HK-2 (cell line): Measurements from ENCODE around the gene STAG1.
"Not testable (repeated sequence)": the region's sequence is repeated elsewhere in the genome, so short reads cannot be mapped to it uniquely, and the experiment has no call there.

Experiments
- DNase-seq: peaks from one replicate; pipeline ENCODE4 v3.0.0-alpha.2; 2018; ENCODE audit not compliant: unreplicated experiment

Gene STAG1

GRCh38 chr3:136409549-136409948, 342.6 kb downstream of the STAG1 start:
- DNase-seq = no peak

- no peak for DNase-seq
These were observed 348.1 kb downstream of the STAG1 start for GRCh38 chr3:136404056-136404455.

- DNase-seq = no peak
These were observed 355.3 kb downstream of the STAG1 start for GRCh38 chr3:136396916-136397315.

GRCh38 chr3:136390574-136390973, 361.6 kb downstream of the STAG1 start:
- DNase-seq = no peak

- no peak for DNase-seq
These were observed 365.1 kb downstream of the STAG1 start for GRCh38 chr3:136387031-136387430.

GRCh38 chr3:136385457-136385856, 366.7 kb downstream of the STAG1 start:
- DNase-seq = no peak

GRCh38 chr3:136381051-136381450, 371.1 kb downstream of the STAG1 start:
- DNase-seq = no peak

- no peak for DNase-seq
These were observed 371.6 kb downstream of the STAG1 start for GRCh38 chr3:136380530-136380929.

- no peak for DNase-seq
These were observed 374.2 kb downstream of the STAG1 start for GRCh38 chr3:136378011-136378410.

- no peak for DNase-seq
These were observed 374.7 kb downstream of the STAG1 start for GRCh38 chr3:136377508-136377907.

GRCh38 chr3:136375800-136376199, 376.4 kb downstream of the STAG1 start:
- DNase-seq = not testable (repeated sequence)

GRCh38 chr3:136366289-136366688, 385.9 kb downstream of the STAG1 start:
- DNase-seq = no peak

- no peak for DNase-seq
These were observed 398.7 kb downstream of the STAG1 start for GRCh38 chr3:136353461-136353860.

GRCh38 chr3:136351905-136352304, 400.3 kb downstream of the STAG1 start:
- DNase-seq = no peak

- no peak for DNase-seq
These were observed 400.8 kb downstream of the STAG1 start for GRCh38 chr3:136351351-136351750.

GRCh38 chr3:136350557-136350956, 401.6 kb downstream of the STAG1 start:
- no peak for DNase-seq

GRCh38 chr3:136350132-136350531, 402.0 kb downstream of the STAG1 start:
- no peak for DNase-seq

- no peak for DNase-seq
These were observed 405.7 kb downstream of the STAG1 start for GRCh38 chr3:136346486-136346885.

GRCh38 chr3:136343873-136344555, 408.2 kb downstream of the STAG1 start:
- DNase-seq = peak; percentile 77

- DNase-seq = no peak
These were observed 408.7 kb downstream of the STAG1 start for GRCh38 chr3:136343446-136343845.

GRCh38 chr3:136336329-136337100, 415.7 kb downstream of the STAG1 start:
- no peak for DNase-seq

- DNase-seq = not testable (repeated sequence)
These were observed 417.5 kb downstream of the STAG1 start for GRCh38 chr3:136334726-136335125.

- DNase-seq = no peak
These were observed 418.0 kb downstream of the STAG1 start for GRCh38 chr3:136334209-136334608.
